Measurements from ENCODE around the gene PITPNB.

- TF ChIP-seq, protein P1, sequence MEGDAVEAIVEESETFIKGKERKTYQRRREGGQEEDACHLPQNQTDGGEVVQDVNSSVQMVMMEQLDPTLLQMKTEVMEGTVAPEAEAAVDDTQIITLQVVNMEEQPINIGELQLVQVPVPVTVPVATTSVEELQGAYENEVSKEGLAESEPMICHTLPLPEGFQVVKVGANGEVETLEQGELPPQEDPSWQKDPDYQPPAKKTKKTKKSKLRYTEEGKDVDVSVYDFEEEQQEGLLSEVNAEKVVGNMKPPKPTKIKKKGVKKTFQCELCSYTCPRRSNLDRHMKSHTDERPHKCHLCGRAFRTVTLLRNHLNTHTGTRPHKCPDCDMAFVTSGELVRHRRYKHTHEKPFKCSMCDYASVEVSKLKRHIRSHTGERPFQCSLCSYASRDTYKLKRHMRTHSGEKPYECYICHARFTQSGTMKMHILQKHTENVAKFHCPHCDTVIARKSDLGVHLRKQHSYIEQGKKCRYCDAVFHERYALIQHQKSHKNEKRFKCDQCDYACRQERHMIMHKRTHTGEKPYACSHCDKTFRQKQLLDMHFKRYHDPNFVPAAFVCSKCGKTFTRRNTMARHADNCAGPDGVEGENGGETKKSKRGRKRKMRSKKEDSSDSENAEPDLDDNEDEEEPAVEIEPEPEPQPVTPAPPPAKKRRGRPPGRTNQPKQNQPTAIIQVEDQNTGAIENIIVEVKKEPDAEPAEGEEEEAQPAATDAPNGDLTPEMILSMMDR (IDR thresholded peaks at IDR 0.05), result no peak
- TF ChIP-seq POLR2AphosphoS5 (IDR thresholded peaks at IDR 0.05), result no peak
- TF ChIP-seq POLR2A (IDR thresholded peaks at IDR 0.05), result no peak
- no peak for TF ChIP-seq EP300 (IDR thresholded peaks at IDR 0.05)
Measured at GRCh38 chr22:27915986-27916385, 3.1 kb downstream of the PITPNB start.

All from suprapubic skin (tissue), 4 donors.